A549 (cell line): ENCODE results near the gene MAP3K10. TPM values are rescaled to one million over a fixed set of nuclear protein-coding genes. Genes with fewer than 3 reads are reported as not detected.

Source experiments
- ATAC-seq, 2 experiments: fragments of 200-7000 bp in 1 of 2; fragments of >200 bp in 1 of 2; cut with Nextera tagmentation in 1 of 2; cut with Tn5 transposase in 1 of 2; 3 replicates each; pipeline versions ENCODE4 v1.8.0 to v1.9.1; 2018 to 2020; ENCODE audit warnings: mild to moderate bottlenecking in 1 of 2, moderate library complexity in 1 of 2
- CTCF ChIA-PET: fragments of 300-600 bp; sonication (Branson Sonifier 250); formaldehyde crosslinking; extraction: SDS; loops from one replicate; lab custom pipeline; 2021; ENCODE audit warnings: antibody characterized with exemption, inconsistent platforms; lab: Yijun Ruan, JAX
- POLR2A ChIA-PET: fragments of 350-600 bp; formaldehyde crosslinking; extraction: SDS; loops from one replicate; lab custom pipeline; 2021; ENCODE audit warnings: antibody characterized with exemption, inconsistent platforms; lab: Yijun Ruan, JAX
- DNase-seq, 2 experiments: peaks; one replicate each; pipeline versions ENCODE4 v3.0.0 to v3.0.0-alpha.2; 2011 to 2016; ENCODE audit warnings: low read depth in 1 of 2, low spot score in 1 of 2
- FAIRE-seq: peaks from 2 replicates; lab custom pipeline; 2011; peaks lifted over from hg19 to GRCh38; lab: Jason Lieb, UNC
- H3K27ac ChIP-seq, 2 experiments: fragments of >200 bp; sonication (Bioruptor Twin); formaldehyde crosslinking; 3 replicates each; pipeline ENCODE4 v1.5.1; 2016 to 2017
- H3K4me1 ChIP-seq: fragments of >200 bp; sonication (Bioruptor Twin); formaldehyde crosslinking; 3 replicates; pipeline ENCODE4 v1.6.1; 2016
- H3K4me2 ChIP-seq: fragments of >200 bp; sonication (Bioruptor Twin); formaldehyde crosslinking; 3 replicates; pipeline ENCODE4 v1.6.1; 2016
- H3K4me3 ChIP-seq: fragments of >200 bp; sonication (Bioruptor Twin); formaldehyde crosslinking; 3 replicates; pipeline ENCODE4 v1.5.1; 2016
- H3K9me3 ChIP-seq: fragments of >200 bp; sonication (Bioruptor Twin); formaldehyde crosslinking; 3 replicates; pipeline ENCODE4 v1.6.1; 2016
- CBX2 ChIP-seq: fragments of 200-600 bp; sonication (generic); IDR thresholded peaks from 2 replicates; pipeline ENCODE4 v1.6.1; 2016; ENCODE audit warnings: low read depth, mild to moderate bottlenecking, borderline replicate concordance
- CHD2 ChIP-seq: fragments of 150-350 bp; IDR thresholded peaks from 2 replicates; pipeline ENCODE4 v1.6.1; 2014; ENCODE audit warnings: low read length; ENCODE audit not compliant: partially characterized antibody
- EHMT2 ChIP-seq: fragments of 200-600 bp; sonication (generic); IDR thresholded peaks from 2 replicates; pipeline ENCODE4 v1.6.1; 2016; ENCODE audit warnings: antibody characterized with exemption, low read depth, mild to moderate bottlenecking, moderate library complexity
- HOXA7 ChIP-seq: fragments of 250-450 bp; sonication (Bioruptor Pico); IDR thresholded peaks from 2 replicates; pipeline ENCODE4 v1.5.0; 2020; ENCODE audit warnings: mild to moderate bottlenecking, moderate library complexity
- HOXB5 ChIP-seq: fragments of 250-450 bp; sonication (Bioruptor Pico); IDR thresholded peaks from 2 replicates; pipeline ENCODE4 v1.5.0; 2020; ENCODE audit warnings: mild to moderate bottlenecking, moderate library complexity
- KDM5A ChIP-seq: fragments of 200-600 bp; sonication (generic); IDR thresholded peaks from 2 replicates; pipeline ENCODE4 v1.6.1; 2016; ENCODE audit warnings: antibody characterized with exemption, mild to moderate bottlenecking
- MYC ChIP-seq: IDR thresholded peaks from 2 replicates; pipeline ENCODE4 v1.6.1; 2012; ENCODE audit warnings: mild to moderate bottlenecking, inconsistent platforms, low read length, improper control_type of control experiment, borderline replicate concordance
- NPAS2 ChIP-seq: fragments of 250-450 bp; sonication (Bioruptor Pico); IDR thresholded peaks from 2 replicates; pipeline ENCODE4 v1.8.0; 2022; ENCODE audit warnings: mild to moderate bottlenecking, moderate library complexity, borderline replicate concordance
- PHF8 ChIP-seq: fragments of 200-600 bp; sonication (generic); IDR thresholded peaks from 2 replicates; pipeline ENCODE4 v1.6.1; 2016; ENCODE audit warnings: low read depth, mild to moderate bottlenecking, antibody characterized with exemption, moderate library complexity, borderline replicate concordance
- POLR2A ChIP-seq: IDR thresholded peaks from 2 replicates; pipeline ENCODE4 v1.6.1; 2012; ENCODE audit warnings: mild to moderate bottlenecking, low read length
- RARB ChIP-seq: fragments of 250-450 bp; sonication (Bioruptor Pico); IDR thresholded peaks from 2 replicates; pipeline ENCODE4 v1.8.0; 2021; ENCODE audit warnings: mild to moderate bottlenecking, moderate library complexity
- RCOR1 ChIP-seq: fragments of 150-350 bp; IDR thresholded peaks from 2 replicates; pipeline ENCODE4 v1.6.1; 2014; ENCODE audit warnings: antibody characterized with exemption, low read length, low read depth
- RFX5 ChIP-seq: fragments of 450-650 bp; IDR thresholded peaks from 2 replicates; pipeline ENCODE4 v1.7.1; 2014; ENCODE audit warnings: antibody characterized with exemption, mild to moderate bottlenecking, moderate library complexity
- SREBF2 ChIP-seq: fragments of 450-650 bp; IDR thresholded peaks from 2 replicates; pipeline ENCODE4 v1.6.1; 2014; ENCODE audit warnings: mild to moderate bottlenecking, moderate library complexity
- ZC3H11A ChIP-seq: fragments of 450-650 bp; IDR thresholded peaks from 2 replicates; pipeline ENCODE4 v1.6.1; 2014; ENCODE audit warnings: antibody characterized with exemption, mild to moderate bottlenecking
- WGBS: methylation state at CpG from one replicate; pipeline ENCODE4 v1.1.6; 2017; ENCODE audit errors: missing lambda C conversion rate; 5-methylcytosine and 5-hydroxymethylcytosine counted together
- polyA plus RNA-seq, 4 experiments: library from polyadenylated mRNA; depleted of rRNA in 3 of 4; stranded (reverse); fragments of >200 nt; fragmentation: RNase III in 1 of 4; extraction: RNeasy Plus Mini Kit Qiagen cat#74134 plus additional on column Dnase treatment in 1 of 4; gene quantifications; 2 replicates in 3 of 4; 3 replicates in 1 of 4; pipeline ENCODE4 v1.2.3, GENCODE V29; 2011 to 2017
- TF ChIP-seq, protein P1 (sequence below): fragments of 250-450 bp; sonication (Bioruptor Pico); IDR thresholded peaks from 2 replicates; pipeline ENCODE4 v1.5.0; 2020; ENCODE audit warnings: low read depth, mild to moderate bottlenecking, moderate library complexity
- TF ChIP-seq, protein P2 (sequence below): fragments of >200 bp; sonication (Bioruptor Twin); formaldehyde crosslinking; IDR thresholded peaks from 2 replicates; pipeline ENCODE4 v1.6.1; 2016
- TF ChIP-seq, protein P3 (sequence below): fragments of 200-600 bp; sonication (generic); IDR thresholded peaks from 2 replicates; pipeline ENCODE4 v1.6.1; 2016; ENCODE audit warnings: antibody characterized with exemption, mild to moderate bottlenecking, moderate library complexity
- TF ChIP-seq, protein P4 (sequence below): fragments of >200 bp; sonication (Bioruptor Twin); formaldehyde crosslinking; IDR thresholded peaks from 3 replicates; pipeline ENCODE4 v1.6.1; 2016

The MAP3K10 gene
- polyA plus RNA-seq, 2 of the 4 experiments (the other 2 are of a cell fraction), result 6.6 to 21.0 TPM

DNA sequence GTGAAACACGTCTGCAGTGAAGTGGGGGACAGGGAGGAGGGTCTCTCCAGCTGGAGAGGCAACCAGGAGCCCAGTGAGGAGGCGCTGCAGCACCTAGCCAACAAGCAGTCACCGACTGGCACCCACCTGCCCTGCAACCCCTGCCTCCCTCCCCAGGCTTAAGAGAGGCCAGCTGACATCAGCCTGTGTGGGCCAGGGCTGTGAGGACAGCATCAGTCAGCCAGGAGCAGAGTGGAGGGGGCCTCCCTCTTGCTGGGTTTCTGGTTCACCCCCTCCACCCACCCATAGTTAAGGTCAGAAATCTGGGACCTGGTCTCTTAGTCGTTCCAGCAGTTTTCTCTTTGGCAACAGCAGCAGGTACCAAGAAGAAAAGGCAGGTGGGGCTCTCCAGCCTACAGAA, 60.8 kb downstream of the MAP3K10 start:
- CTCF ChIA-PET, result interaction anchor here (0.5 to 1.2 kb wide), 5 partner anchors 16 to 112 kb away, joined by 3 to 5 read pairs (median 3); no protein-coding TSS in a partner anchor
- POLR2A ChIA-PET, result no interaction called here
- ATAC-seq, result peak in 1 of 2 experiments; percentile 11; a peak in 1 of 6 replicates

DNA sequence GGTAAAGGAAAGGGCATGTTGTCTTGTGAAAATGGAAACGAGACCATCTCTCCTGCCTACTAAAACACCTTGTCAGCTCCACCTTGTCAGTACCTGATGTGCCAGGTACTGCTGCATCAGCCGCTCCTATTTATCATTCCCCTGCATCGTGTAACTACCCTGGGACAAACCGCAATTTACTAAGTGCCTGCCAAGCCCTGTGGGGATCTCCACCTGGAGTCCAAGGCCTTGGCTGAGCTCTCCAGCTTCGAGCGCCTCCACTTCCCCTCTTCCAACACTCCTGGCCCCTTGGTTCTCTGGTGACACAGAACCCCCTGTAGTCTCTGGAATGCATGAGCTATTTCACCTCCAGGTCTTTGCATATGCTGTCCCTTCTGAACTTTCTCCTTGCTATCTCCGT, 61.2 kb downstream of the MAP3K10 start:
- CTCF ChIA-PET, result interaction anchor here (0.7 to 1.2 kb wide), 4 partner anchors 16 to 112 kb away, joined by 3 to 5 read pairs (median 4); no protein-coding TSS in a partner anchor
- POLR2A ChIA-PET, result no interaction called here
- FAIRE-seq, result no peak
- Histone ChIP-seq H3K4me3 (no peak overlapping the region), H3K27ac (no peak overlapping the region), H3K4me2 (no peak overlapping the region), H3K4me1 (0 out of 3 replicates have a peak, but pooled peaks cover 4% of the 10 kb centered on the region), H3K9me3 (no peaks in the 10 kb centered on the region)
- ATAC-seq, result no peak
- DNase-seq, result no peak
- 92% methylated on average over 7 of the region's 7 CpGs for WGBS
- TF ChIP-seq RFX5, result no peak
- TF ChIP-seq, protein P1, sequence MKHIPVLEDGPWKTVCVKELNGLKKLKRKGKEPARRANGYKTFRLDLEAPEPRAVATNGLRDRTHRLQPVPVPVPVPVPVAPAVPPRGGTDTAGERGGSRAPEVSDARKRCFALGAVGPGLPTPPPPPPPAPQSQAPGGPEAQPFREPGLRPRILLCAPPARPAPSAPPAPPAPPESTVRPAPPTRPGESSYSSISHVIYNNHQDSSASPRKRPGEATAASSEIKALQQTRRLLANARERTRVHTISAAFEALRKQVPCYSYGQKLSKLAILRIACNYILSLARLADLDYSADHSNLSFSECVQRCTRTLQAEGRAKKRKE (CRISPR knock-in tag), result no peak
- TF ChIP-seq PHF8, result no peak
- TF ChIP-seq RARB (CRISPR knock-in tag), result no peak
- TF ChIP-seq, protein P2, sequence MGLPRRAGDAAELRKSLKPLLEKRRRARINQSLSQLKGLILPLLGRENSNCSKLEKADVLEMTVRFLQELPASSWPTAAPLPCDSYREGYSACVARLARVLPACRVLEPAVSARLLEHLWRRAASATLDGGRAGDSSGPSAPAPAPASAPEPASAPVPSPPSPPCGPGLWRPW, result no peak
- TF ChIP-seq HOXB5, result no peak
- TF ChIP-seq POLR2A, result no peak
- TF ChIP-seq KDM5A, result no peak

More for the DNA sequence above, 60.8 kb downstream of the MAP3K10 start:
- FAIRE-seq (no peak), DNase-seq (no peak)
- WGBS, result 80% methylated on average over 4 of the region's 4 CpGs
- no peak for TF ChIP-seq NPAS2 (CRISPR knock-in tag)
- TF ChIP-seq PHF8, result no peak
- TF ChIP-seq RCOR1, result no peak
- TF ChIP-seq ZC3H11A, result no peak
- no peak for TF ChIP-seq EHMT2
- no peak for TF ChIP-seq SREBF2
- TF ChIP-seq CBX2, result no peak
- no peak for TF ChIP-seq HOXA7 (CRISPR knock-in tag)
- no peak for TF ChIP-seq CHD2
- no peak for TF ChIP-seq MYC
- TF ChIP-seq, protein P3, sequence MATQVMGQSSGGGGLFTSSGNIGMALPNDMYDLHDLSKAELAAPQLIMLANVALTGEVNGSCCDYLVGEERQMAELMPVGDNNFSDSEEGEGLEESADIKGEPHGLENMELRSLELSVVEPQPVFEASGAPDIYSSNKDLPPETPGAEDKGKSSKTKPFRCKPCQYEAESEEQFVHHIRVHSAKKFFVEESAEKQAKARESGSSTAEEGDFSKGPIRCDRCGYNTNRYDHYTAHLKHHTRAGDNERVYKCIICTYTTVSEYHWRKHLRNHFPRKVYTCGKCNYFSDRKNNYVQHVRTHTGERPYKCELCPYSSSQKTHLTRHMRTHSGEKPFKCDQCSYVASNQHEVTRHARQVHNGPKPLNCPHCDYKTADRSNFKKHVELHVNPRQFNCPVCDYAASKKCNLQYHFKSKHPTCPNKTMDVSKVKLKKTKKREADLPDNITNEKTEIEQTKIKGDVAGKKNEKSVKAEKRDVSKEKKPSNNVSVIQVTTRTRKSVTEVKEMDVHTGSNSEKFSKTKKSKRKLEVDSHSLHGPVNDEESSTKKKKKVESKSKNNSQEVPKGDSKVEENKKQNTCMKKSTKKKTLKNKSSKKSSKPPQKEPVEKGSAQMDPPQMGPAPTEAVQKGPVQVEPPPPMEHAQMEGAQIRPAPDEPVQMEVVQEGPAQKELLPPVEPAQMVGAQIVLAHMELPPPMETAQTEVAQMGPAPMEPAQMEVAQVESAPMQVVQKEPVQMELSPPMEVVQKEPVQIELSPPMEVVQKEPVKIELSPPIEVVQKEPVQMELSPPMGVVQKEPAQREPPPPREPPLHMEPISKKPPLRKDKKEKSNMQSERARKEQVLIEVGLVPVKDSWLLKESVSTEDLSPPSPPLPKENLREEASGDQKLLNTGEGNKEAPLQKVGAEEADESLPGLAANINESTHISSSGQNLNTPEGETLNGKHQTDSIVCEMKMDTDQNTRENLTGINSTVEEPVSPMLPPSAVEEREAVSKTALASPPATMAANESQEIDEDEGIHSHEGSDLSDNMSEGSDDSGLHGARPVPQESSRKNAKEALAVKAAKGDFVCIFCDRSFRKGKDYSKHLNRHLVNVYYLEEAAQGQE, result no peak
- TF ChIP-seq, protein P4, sequence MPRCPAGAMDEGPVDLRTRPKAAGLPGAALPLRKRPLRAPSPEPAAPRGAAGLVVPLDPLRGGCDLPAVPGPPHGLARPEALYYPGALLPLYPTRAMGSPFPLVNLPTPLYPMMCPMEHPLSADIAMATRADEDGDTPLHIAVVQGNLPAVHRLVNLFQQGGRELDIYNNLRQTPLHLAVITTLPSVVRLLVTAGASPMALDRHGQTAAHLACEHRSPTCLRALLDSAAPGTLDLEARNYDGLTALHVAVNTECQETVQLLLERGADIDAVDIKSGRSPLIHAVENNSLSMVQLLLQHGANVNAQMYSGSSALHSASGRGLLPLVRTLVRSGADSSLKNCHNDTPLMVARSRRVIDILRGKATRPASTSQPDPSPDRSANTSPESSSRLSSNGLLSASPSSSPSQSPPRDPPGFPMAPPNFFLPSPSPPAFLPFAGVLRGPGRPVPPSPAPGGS, result no peak
- Histone ChIP-seq H3K9me3 (no peaks in the 10 kb centered on the region), H3K4me2 (no peak overlapping the region), H3K4me1 (0 out of 3 replicates have a peak, but pooled peaks cover under 1% of the 10 kb centered on the region), H3K4me3 (no peak overlapping the region), H3K27ac (no peak overlapping the region)
